ENCODE results near the gene INO80E.

INO80E gene

DNA sequence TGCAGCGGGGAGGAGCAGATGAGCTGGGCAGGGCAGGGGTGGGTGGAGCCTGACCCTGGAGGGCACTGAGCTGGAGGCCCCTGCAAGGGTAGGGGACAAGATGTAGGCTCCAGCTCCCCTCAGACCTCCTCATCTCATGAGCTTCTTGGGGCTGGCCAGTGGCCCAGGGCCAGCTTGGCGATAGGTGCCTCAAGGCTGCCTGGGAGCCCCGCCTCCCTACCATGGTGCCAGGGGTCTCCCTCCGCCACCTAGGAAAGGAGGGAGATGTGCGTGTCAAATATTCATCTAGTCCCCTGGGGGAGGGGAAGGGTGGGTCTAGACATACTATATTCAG lies 4.5 kb upstream of the INO80E start:
- Histone ChIP-seq H3K9me3 (ENCODE audit: insufficient read depth, low read depth, low read length) (no peaks in the 10 kb centered on the region), H3K9ac (ENCODE audit: low read depth, low read length, poor library complexity, severe bottlenecking) (no peak overlapping the region), H3K4me3 (ENCODE audit: low read length, poor library complexity, severe bottlenecking) (no peak overlapping the region), H3K4me1 (ENCODE audit: insufficient read depth, low read length, poor library complexity, severe bottlenecking) (peaks cover 12% of the 10 kb centered on the region), H3F3A (ENCODE audit: low read depth) (0 out of 2 replicates have a peak, but pooled peaks cover 3% of the 10 kb centered on the region), H3K4me2 (ENCODE audit: low read depth, low read length, poor library complexity, severe bottlenecking) (no peak overlapping the region), H3K9me2 (replicated peaks; ENCODE audit: low read depth, low read length) (no peaks in the 10 kb centered on the region), H3K79me2 (ENCODE audit: insufficient read depth, low read length) (peaks cover 23% of the 10 kb centered on the region), H4K20me1 (ENCODE audit: insufficient read depth, low read length, poor library complexity, severe bottlenecking) (peaks cover 11% of the 10 kb centered on the region), H2AFZ (ENCODE audit: low read length) (no peak overlapping the region), H3K27me3 (ENCODE audit: insufficient read depth, low read length, poor library complexity, severe bottlenecking) (no peaks in the 10 kb centered on the region), H3K36me3 (ENCODE audit: insufficient read depth, low read length) (peaks cover 50% of the 10 kb centered on the region; the same call in 1 of the 2 replicates)
- no peak for TF ChIP-seq EZH2phosphoT487 (IDR thresholded peaks at IDR 0.05; ENCODE audit: borderline replicate concordance)
- no peak for TF ChIP-seq CTCF (conservative IDR thresholded peaks at IDR 0.05; ENCODE audit: low read length)

- H3K4me3 ChIP-seq (ENCODE audit: low read length, poor library complexity, severe bottlenecking), result no peak overlapping the region
- peaks cover 44% of the 10 kb centered on the region; the same call in 1 of the 2 replicates for H3K36me3 ChIP-seq (ENCODE audit: insufficient read depth, low read length)
- H3K27me3 ChIP-seq (ENCODE audit: insufficient read depth, low read length, poor library complexity, severe bottlenecking), result no peaks in the 10 kb centered on the region
- 0 out of 2 replicates have a peak, but pooled peaks cover 3% of the 10 kb centered on the region for H3F3A ChIP-seq (ENCODE audit: low read depth)
- H3K79me2 ChIP-seq (ENCODE audit: insufficient read depth, low read length), result peaks cover 32% of the 10 kb centered on the region
- TF ChIP-seq CTCF (conservative IDR thresholded peaks at IDR 0.05; ENCODE audit: low read length) (no peak), EZH2phosphoT487 (IDR thresholded peaks at IDR 0.05; ENCODE audit: borderline replicate concordance) (no peak)
- no peaks in the 10 kb centered on the region for H3K9me3 ChIP-seq (ENCODE audit: insufficient read depth, low read depth, low read length)
- peaks cover 19% of the 10 kb centered on the region for H3K4me1 ChIP-seq (ENCODE audit: insufficient read depth, low read length, poor library complexity, severe bottlenecking)
- H4K20me1 ChIP-seq (ENCODE audit: insufficient read depth, low read length, poor library complexity, severe bottlenecking), result peaks cover 11% of the 10 kb centered on the region
- no peak overlapping the region for H3K9ac ChIP-seq (ENCODE audit: low read depth, low read length, poor library complexity, severe bottlenecking)
- H3K4me2 ChIP-seq (ENCODE audit: low read depth, low read length, poor library complexity, severe bottlenecking), result no peak overlapping the region
- no peaks in the 10 kb centered on the region for H3K9me2 ChIP-seq (replicated peaks; ENCODE audit: low read depth, low read length)
- H2AFZ ChIP-seq (ENCODE audit: low read length), result no peak overlapping the region
These were observed 3.6 kb upstream of the INO80E start for GRCh38 chr16:29992344-29992967.

DNA sequence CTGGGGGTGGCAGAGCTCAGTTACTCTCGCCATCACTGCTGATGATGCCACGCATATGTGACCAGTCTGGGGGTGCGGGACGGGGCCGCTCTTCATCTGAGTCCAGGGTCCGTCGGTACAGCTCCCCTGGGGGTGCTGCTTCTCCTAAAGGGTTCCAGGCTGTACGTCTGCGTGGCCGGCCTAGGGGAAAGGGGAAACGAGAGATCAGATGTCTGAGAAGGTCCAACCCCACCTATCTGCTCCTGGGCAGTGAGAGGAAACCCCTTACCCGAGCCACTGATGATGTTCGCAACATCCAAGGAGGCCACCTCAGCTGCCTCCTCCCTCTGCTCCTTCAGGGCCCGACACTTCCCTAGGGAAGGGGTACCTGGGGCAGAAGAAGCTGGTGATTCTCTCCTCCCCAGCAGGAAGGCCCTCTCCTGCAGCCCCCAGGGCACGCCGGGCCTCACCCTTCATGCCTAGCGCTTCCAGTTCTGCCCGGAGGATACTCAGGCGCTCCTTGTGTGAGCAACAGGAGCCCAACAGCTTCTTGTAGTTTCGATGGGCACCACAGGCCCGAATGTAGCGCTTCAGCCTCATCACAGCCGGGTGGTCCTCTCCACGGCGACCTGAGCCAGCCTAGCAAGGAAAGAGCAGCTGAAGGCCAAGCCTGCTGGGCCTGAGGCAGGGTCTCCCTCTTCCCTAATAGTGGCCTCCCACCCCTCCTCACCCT lies 2.7 kb upstream of the INO80E start:
- Histone ChIP-seq H3K36me3 (ENCODE audit: insufficient read depth, low read length) (peaks cover 38% of the 10 kb centered on the region; the same call in 1 of the 2 replicates), H3K4me2 (ENCODE audit: low read depth, low read length, poor library complexity, severe bottlenecking) (peak overlapping the region; percentile 84), H3K9ac (ENCODE audit: low read depth, low read length, poor library complexity, severe bottlenecking) (peak overlapping the region; percentile 98), H3K9me2 (replicated peaks; ENCODE audit: low read depth, low read length) (no peaks in the 10 kb centered on the region), H3K4me3 (ENCODE audit: low read length, poor library complexity, severe bottlenecking) (peak overlapping the region; percentile 97), H2AFZ (ENCODE audit: low read length) (no peak overlapping the region), H3K27me3 (ENCODE audit: insufficient read depth, low read length, poor library complexity, severe bottlenecking) (no peaks in the 10 kb centered on the region), H4K20me1 (ENCODE audit: insufficient read depth, low read length, poor library complexity, severe bottlenecking) (peaks cover 11% of the 10 kb centered on the region), H3K9me3 (ENCODE audit: insufficient read depth, low read depth, low read length) (no peaks in the 10 kb centered on the region), H3K4me1 (ENCODE audit: insufficient read depth, low read length, poor library complexity, severe bottlenecking) (peaks cover 19% of the 10 kb centered on the region), H3K79me2 (ENCODE audit: insufficient read depth, low read length) (peaks cover 36% of the 10 kb centered on the region), H3F3A (ENCODE audit: low read depth) (0 out of 2 replicates have a peak, but pooled peaks cover 3% of the 10 kb centered on the region)
- no peak for TF ChIP-seq EZH2phosphoT487 (IDR thresholded peaks at IDR 0.05; ENCODE audit: borderline replicate concordance)
- TF ChIP-seq CTCF (conservative IDR thresholded peaks at IDR 0.05; ENCODE audit: low read length), result no peak

All from Loucy (cell line).